Kidney (tissue), 14 donors: ENCODE results near the gene NRXN3. TPM values are rescaled to one million over a fixed set of nuclear protein-coding genes. Genes with fewer than 3 reads are reported as not detected.

Source experiments
- DNase-seq, 5 donors: peaks; one replicate each; pipeline ENCODE4 v3.0.0-alpha.2; 2013 to 2020
- FAIRE-seq: peaks from 2 replicates; lab custom pipeline; 2012; peaks lifted over from hg19 to GRCh38; lab: Jason Lieb, UNC
- H3K27ac ChIP-seq, 2 donors: one replicate each; pipeline ENCODE4 v1.7.0; 2013; ENCODE audit warnings: low read depth in 2 of 2, low read length in 2 of 2, inconsistent platforms in 1 of 2
- H3K27me3 ChIP-seq: one replicate; pipeline ENCODE4 v1.7.1; 2013; ENCODE audit warnings: low read length, inconsistent platforms; ENCODE audit not compliant: control insufficient read depth, insufficient read depth
- H3K36me3 ChIP-seq, 3 donors: one replicate each; pipeline versions ENCODE4 v1.7.0 to v1.7.1; 2013; ENCODE audit warnings: low read length in 3 of 3, control low read depth in 1 of 3, inconsistent platforms in 1 of 3; ENCODE audit not compliant: insufficient read depth in 3 of 3, control insufficient read depth in 2 of 3
- H3K4me1 ChIP-seq, 3 donors: one replicate each; pipeline versions ENCODE4 v1.7.0 to v1.7.1; 2013; ENCODE audit warnings: low read length in 3 of 3, inconsistent platforms in 1 of 3, low read depth in 1 of 3; ENCODE audit not compliant: control insufficient read depth in 2 of 3, insufficient read depth in 2 of 3
- H3K4me3 ChIP-seq, 3 donors: one replicate each; pipeline versions ENCODE4 v1.7.0 to v1.8.1; 2013; ENCODE audit warnings: low read length in 3 of 3, control low read depth in 1 of 3, inconsistent platforms in 1 of 3
- H3K9ac ChIP-seq, 3 donors: one replicate each; pipeline versions ENCODE4 v1.7.0 to v1.7.1; 2013; ENCODE audit warnings: low read length in 3 of 3, control low read depth in 1 of 3, inconsistent platforms in 1 of 3
- H3K9me3 ChIP-seq, 3 donors: one replicate each; pipeline versions ENCODE4 v1.7.0 to v1.7.1; 2013; ENCODE audit warnings: low read length in 3 of 3, control low read depth in 1 of 3, inconsistent platforms in 1 of 3; ENCODE audit not compliant: control insufficient read depth in 2 of 3, insufficient read depth in 1 of 3
- intact Hi-C: fragments of 100-400 bp; cut with DNase I; formaldehyde crosslinking; loops from one replicate; pipeline ENCODE4 v1.11.1; 2022
- polyA plus RNA-seq: library from polyadenylated mRNA; stranded (reverse); fragments of 350-450 nt; fragmentation: Illumina TruSeq; extraction: RNeasy Lipid Tissue Mini Kit (QIAGEN cat#74804); gene quantifications from one replicate; pipeline ENCODE4 v1.2.3, GENCODE V29; 2014; ENCODE audit warnings: low read depth, low replicate concordance; ENCODE audit not compliant: insufficient read depth
- total RNA-seq: library from RNA; stranded (reverse); fragmentation: NEBNext Ultra II Directional; extraction: Animal tissue kit (Norgen Biotek cat#: 25700); gene quantifications from one replicate; pipeline ENCODE4 v1.2.1, GENCODE V29; 2021
- TF ChIP-seq, protein P1 (sequence below): IDR thresholded peaks from 3 replicates; pipeline ENCODE4 v1.5.1; 2012; ENCODE audit warnings: mild to moderate bottlenecking, moderate library complexity, borderline replicate concordance; ENCODE audit not compliant: insufficient read depth; ENCODE audit errors: extremely low read depth
- donor health status: control.
- donor health status: control.
- donor health status: control.
- donor health status: control.
- donor health status: control.
- donor health status: DM: yes; HTN: yes; CAD: no.
- donor health status: Normal renal cell carcinoma (clear cell type).

NRXN3 gene
- total and polyA plus RNA-seq, 2 donors from 2014 or later: 1.5 to 2.4 TPM

DNA sequence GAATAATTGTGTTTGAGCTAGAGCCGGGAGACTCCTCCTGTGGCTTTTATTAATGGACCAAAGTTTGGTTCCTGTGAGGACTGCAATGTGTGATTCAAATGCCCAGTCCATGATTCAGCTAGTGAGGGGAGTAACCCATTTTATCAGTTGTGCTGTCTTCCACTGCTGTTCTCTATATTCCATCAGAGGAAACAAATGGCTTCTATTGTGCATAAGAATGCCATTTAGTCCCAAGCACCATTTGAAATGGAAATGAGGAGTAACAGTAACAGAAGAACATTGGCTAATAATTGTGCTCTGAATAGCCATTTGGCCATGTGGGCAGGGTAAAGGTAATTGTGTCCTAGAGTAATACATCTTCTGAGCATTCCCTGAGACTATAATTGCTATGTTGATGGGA lies 1398.4 kb downstream of the NRXN3 start:
- DNase-seq: no peak
- H3K4me1 ChIP-seq: no peaks in the 10 kb centered on the region
- no peaks in the 10 kb centered on the region for H3K9me3 ChIP-seq
- H3K36me3 ChIP-seq: no peaks in the 10 kb centered on the region
- no peak overlapping the region for H3K27ac ChIP-seq
- intact Hi-C loops: no loop called here
- FAIRE-seq: no peak
- TF ChIP-seq, protein P1, sequence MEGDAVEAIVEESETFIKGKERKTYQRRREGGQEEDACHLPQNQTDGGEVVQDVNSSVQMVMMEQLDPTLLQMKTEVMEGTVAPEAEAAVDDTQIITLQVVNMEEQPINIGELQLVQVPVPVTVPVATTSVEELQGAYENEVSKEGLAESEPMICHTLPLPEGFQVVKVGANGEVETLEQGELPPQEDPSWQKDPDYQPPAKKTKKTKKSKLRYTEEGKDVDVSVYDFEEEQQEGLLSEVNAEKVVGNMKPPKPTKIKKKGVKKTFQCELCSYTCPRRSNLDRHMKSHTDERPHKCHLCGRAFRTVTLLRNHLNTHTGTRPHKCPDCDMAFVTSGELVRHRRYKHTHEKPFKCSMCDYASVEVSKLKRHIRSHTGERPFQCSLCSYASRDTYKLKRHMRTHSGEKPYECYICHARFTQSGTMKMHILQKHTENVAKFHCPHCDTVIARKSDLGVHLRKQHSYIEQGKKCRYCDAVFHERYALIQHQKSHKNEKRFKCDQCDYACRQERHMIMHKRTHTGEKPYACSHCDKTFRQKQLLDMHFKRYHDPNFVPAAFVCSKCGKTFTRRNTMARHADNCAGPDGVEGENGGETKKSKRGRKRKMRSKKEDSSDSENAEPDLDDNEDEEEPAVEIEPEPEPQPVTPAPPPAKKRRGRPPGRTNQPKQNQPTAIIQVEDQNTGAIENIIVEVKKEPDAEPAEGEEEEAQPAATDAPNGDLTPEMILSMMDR: no peak
- H3K27me3 ChIP-seq: no peaks in the 10 kb centered on the region
- no peak overlapping the region for H3K9ac ChIP-seq
- H3K4me3 ChIP-seq: no peak overlapping the region

DNA sequence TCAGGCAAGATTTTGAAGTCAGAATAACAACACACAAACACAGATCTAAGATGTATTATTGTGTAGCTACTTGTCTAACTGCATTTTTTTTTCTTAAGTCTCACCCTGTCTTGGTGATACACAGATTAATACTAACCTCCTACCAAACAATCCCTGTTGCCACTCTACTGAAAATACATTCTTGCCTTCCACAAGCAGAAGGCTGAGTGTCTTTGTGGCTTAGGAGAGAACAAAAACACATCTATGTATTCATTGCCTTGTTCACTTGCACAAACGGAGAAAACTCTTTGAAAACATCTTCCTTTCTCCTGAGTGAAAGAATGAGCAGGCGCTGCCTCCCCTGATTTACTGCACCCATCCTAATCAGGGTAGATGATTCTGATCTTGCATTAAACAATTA lies 1398.9 kb downstream of the NRXN3 start:
- Histone ChIP-seq H3K4me3 (no peak overlapping the region), H3K27ac (no peak overlapping the region), H3K9me3 (no peaks in the 10 kb centered on the region), H3K9ac (no peak overlapping the region), H3K36me3 (no peaks in the 10 kb centered on the region), H3K27me3 (no peaks in the 10 kb centered on the region), H3K4me1 (no peaks in the 10 kb centered on the region)
- DNase-seq (no peak), FAIRE-seq (no peak)
- intact Hi-C loops: no loop called here
- TF ChIP-seq, protein P1: no peak

DNA sequence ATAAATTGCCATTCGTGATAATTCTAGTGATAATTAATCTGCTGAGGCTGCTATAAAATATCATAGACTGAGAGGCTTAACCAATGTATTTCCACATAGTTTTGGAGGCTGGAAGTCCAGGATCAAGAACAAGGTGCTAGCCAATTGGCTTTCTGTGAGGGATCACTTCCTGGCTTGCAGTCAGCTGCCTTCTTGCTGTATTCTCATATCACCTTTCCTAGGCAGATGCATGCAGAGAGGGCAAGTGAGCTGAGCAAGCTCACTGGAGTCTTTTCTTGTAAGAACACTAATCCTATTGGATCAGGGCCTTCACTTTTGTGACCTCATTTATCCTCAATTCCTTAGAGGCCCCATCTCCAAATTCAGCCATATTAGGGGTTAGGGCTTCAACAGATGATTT lies 1400.5 kb downstream of the NRXN3 start:
- TF ChIP-seq, protein P1: no peak

DNA sequence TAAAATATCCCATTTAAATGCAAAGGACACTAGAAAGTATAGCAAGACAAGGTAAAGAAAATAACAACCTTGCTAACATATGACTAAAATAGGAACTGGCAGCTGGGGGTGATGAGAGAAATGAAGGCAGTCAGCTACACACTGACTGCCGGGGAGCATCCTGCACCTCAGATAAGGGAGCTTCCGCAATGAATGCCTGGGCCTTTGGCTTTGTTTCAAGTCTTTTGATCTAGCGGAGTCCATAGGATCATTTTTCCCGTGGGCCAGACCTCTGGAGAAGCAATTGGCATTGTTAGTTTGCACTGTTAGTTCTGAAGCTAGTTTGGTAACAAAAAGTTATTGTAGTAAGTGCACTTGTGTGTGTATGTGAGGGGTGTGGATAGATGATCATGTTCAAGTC lies 1401.2 kb downstream of the NRXN3 start:
- H3K36me3 ChIP-seq: no peaks in the 10 kb centered on the region
- no peaks in the 10 kb centered on the region for H3K27me3 ChIP-seq
- no peaks in the 10 kb centered on the region for H3K4me1 ChIP-seq
- intact Hi-C loops: no loop called here
- no peak overlapping the region for H3K27ac ChIP-seq
- no peak overlapping the region for H3K9ac ChIP-seq
- no peak for DNase-seq
- TF ChIP-seq, protein P1: no peak
- H3K9me3 ChIP-seq: no peaks in the 10 kb centered on the region
- FAIRE-seq: no peak
- H3K4me3 ChIP-seq: no peak overlapping the region

More for the DNA sequence above, 1400.5 kb downstream of the NRXN3 start:
- H3K4me3 ChIP-seq: no peak overlapping the region
- no peak for FAIRE-seq
- H3K9me3 ChIP-seq: no peaks in the 10 kb centered on the region
- intact Hi-C loops: no loop called here
- no peak for DNase-seq
- no peak overlapping the region for H3K27ac ChIP-seq
- H3K4me1 ChIP-seq: no peaks in the 10 kb centered on the region
- no peaks in the 10 kb centered on the region for H3K36me3 ChIP-seq
- H3K9ac ChIP-seq: no peak overlapping the region
- no peaks in the 10 kb centered on the region for H3K27me3 ChIP-seq
